ENCODE results near the gene SF1.

SF1 gene

GRCh38 chr11:64753019-64753379, 25.3 kb downstream of the SF1 start:
- H3K4me3 ChIP-seq (ENCODE audit: low read length) = no peak overlapping the region
- H3K36me3 ChIP-seq (ENCODE audit: control insufficient read depth, insufficient read depth, low read length) = no peaks in the 10 kb centered on the region
- H3K9me3 ChIP-seq (ENCODE audit: control insufficient read depth, low read length) = no peaks in the 10 kb centered on the region
- no peaks in the 10 kb centered on the region for H3K27me3 ChIP-seq (ENCODE audit: control insufficient read depth, insufficient read depth, low read length)
- no peaks in the 10 kb centered on the region for H3K4me1 ChIP-seq (ENCODE audit: control insufficient read depth, insufficient read depth, low read length)
- no peak overlapping the region for H3K9ac ChIP-seq (ENCODE audit: low read length)

GRCh38 chr11:64752175-64752970, 26.0 kb downstream of the SF1 start:
- Histone ChIP-seq H3K27me3 (ENCODE audit: control insufficient read depth, insufficient read depth, low read length) (no peaks in the 10 kb centered on the region), H3K4me3 (ENCODE audit: low read length) (no peak overlapping the region), H3K4me1 (ENCODE audit: control insufficient read depth, insufficient read depth, low read length) (no peaks in the 10 kb centered on the region), H3K9me3 (ENCODE audit: control insufficient read depth, low read length) (no peaks in the 10 kb centered on the region), H3K9ac (ENCODE audit: low read length) (no peak overlapping the region), H3K36me3 (ENCODE audit: control insufficient read depth, insufficient read depth, low read length) (no peaks in the 10 kb centered on the region)

GRCh38 chr11:64751580-64751979, 26.8 kb downstream of the SF1 start:
- H3K36me3 ChIP-seq (ENCODE audit: control insufficient read depth, insufficient read depth, low read length) = no peaks in the 10 kb centered on the region

GRCh38 chr11:64751136-64751535, 27.2 kb downstream of the SF1 start:
- Histone ChIP-seq H3K9me3 (ENCODE audit: control insufficient read depth, low read length) (no peaks in the 10 kb centered on the region), H3K27me3 (ENCODE audit: control insufficient read depth, insufficient read depth, low read length) (peaks cover 4% of the 10 kb centered on the region), H3K36me3 (ENCODE audit: control insufficient read depth, insufficient read depth, low read length) (no peaks in the 10 kb centered on the region), H3K9ac (ENCODE audit: low read length) (no peak overlapping the region), H3K4me3 (ENCODE audit: low read length) (no peak overlapping the region), H3K4me1 (ENCODE audit: control insufficient read depth, insufficient read depth, low read length) (no peaks in the 10 kb centered on the region)

More at GRCh38 chr11:64751580-64751979, 26.8 kb downstream of the SF1 start:
- no peak overlapping the region for H3K4me3 ChIP-seq (ENCODE audit: low read length)
- H3K27me3 ChIP-seq (ENCODE audit: control insufficient read depth, insufficient read depth, low read length) = no peaks in the 10 kb centered on the region
- H3K4me1 ChIP-seq (ENCODE audit: control insufficient read depth, insufficient read depth, low read length) = no peaks in the 10 kb centered on the region
- no peak overlapping the region for H3K9ac ChIP-seq (ENCODE audit: low read length)
- H3K9me3 ChIP-seq (ENCODE audit: control insufficient read depth, low read length) = no peaks in the 10 kb centered on the region

GRCh38 chr11:64750361-64751054, 27.8 kb downstream of the SF1 start:
- Histone ChIP-seq H3K4me1 (ENCODE audit: control insufficient read depth, insufficient read depth, low read length) (peaks cover 5% of the 10 kb centered on the region), H3K4me3 (ENCODE audit: low read length) (no peak overlapping the region), H3K36me3 (ENCODE audit: control insufficient read depth, insufficient read depth, low read length) (no peaks in the 10 kb centered on the region), H3K9me3 (ENCODE audit: control insufficient read depth, low read length) (no peaks in the 10 kb centered on the region), H3K9ac (ENCODE audit: low read length) (no peak overlapping the region), H3K27me3 (ENCODE audit: control insufficient read depth, insufficient read depth, low read length) (peaks cover 10% of the 10 kb centered on the region)

- Histone ChIP-seq H3K4me3 (ENCODE audit: low read length) (no peak overlapping the region), H3K9ac (ENCODE audit: low read length) (no peak overlapping the region), H3K9me3 (ENCODE audit: control insufficient read depth, low read length) (no peaks in the 10 kb centered on the region), H3K36me3 (ENCODE audit: control insufficient read depth, insufficient read depth, low read length) (no peaks in the 10 kb centered on the region), H3K27me3 (ENCODE audit: control insufficient read depth, insufficient read depth, low read length) (peaks cover 31% of the 10 kb centered on the region), H3K4me1 (ENCODE audit: control insufficient read depth, insufficient read depth, low read length) (peaks cover 19% of the 10 kb centered on the region)
Measured at GRCh38 chr11:64747961-64748665, 30.2 kb downstream of the SF1 start.

GRCh38 chr11:64746486-64746885, 31.9 kb downstream of the SF1 start:
- Histone ChIP-seq H3K4me3 (ENCODE audit: low read length) (no peak overlapping the region), H3K9ac (ENCODE audit: low read length) (no peak overlapping the region), H3K4me1 (ENCODE audit: control insufficient read depth, insufficient read depth, low read length) (peaks cover 33% of the 10 kb centered on the region), H3K9me3 (ENCODE audit: control insufficient read depth, low read length) (no peaks in the 10 kb centered on the region), H3K36me3 (ENCODE audit: control insufficient read depth, insufficient read depth, low read length) (no peaks in the 10 kb centered on the region), H3K27me3 (ENCODE audit: control insufficient read depth, insufficient read depth, low read length) (peaks cover 47% of the 10 kb centered on the region)

GRCh38 chr11:64745521-64746328, 32.6 kb downstream of the SF1 start:
- Histone ChIP-seq H3K4me3 (ENCODE audit: low read length) (no peak overlapping the region), H3K9me3 (ENCODE audit: control insufficient read depth, low read length) (no peaks in the 10 kb centered on the region), H3K9ac (ENCODE audit: low read length) (peak overlapping the region; percentile 50), H3K36me3 (ENCODE audit: control insufficient read depth, insufficient read depth, low read length) (no peaks in the 10 kb centered on the region), H3K27me3 (ENCODE audit: control insufficient read depth, insufficient read depth, low read length) (peaks cover 54% of the 10 kb centered on the region), H3K4me1 (ENCODE audit: control insufficient read depth, insufficient read depth, low read length) (peaks cover 33% of the 10 kb centered on the region)

GRCh38 chr11:64745189-64745520, 33.2 kb downstream of the SF1 start:
- peaks cover 59% of the 10 kb centered on the region for H3K27me3 ChIP-seq (ENCODE audit: control insufficient read depth, insufficient read depth, low read length)
- H3K9me3 ChIP-seq (ENCODE audit: control insufficient read depth, low read length) = no peaks in the 10 kb centered on the region
- no peak overlapping the region for H3K4me3 ChIP-seq (ENCODE audit: low read length)
- peak overlapping the region; percentile 50 for H3K9ac ChIP-seq (ENCODE audit: low read length)
- H3K36me3 ChIP-seq (ENCODE audit: control insufficient read depth, insufficient read depth, low read length) = no peaks in the 10 kb centered on the region
- H3K4me1 ChIP-seq (ENCODE audit: control insufficient read depth, insufficient read depth, low read length) = peaks cover 33% of the 10 kb centered on the region

GRCh38 chr11:64744544-64745188, 33.7 kb downstream of the SF1 start:
- Histone ChIP-seq H3K9ac (ENCODE audit: low read length) (peak overlapping the region; percentile 50), H3K9me3 (ENCODE audit: control insufficient read depth, low read length) (no peaks in the 10 kb centered on the region), H3K36me3 (ENCODE audit: control insufficient read depth, insufficient read depth, low read length) (no peaks in the 10 kb centered on the region), H3K27me3 (ENCODE audit: control insufficient read depth, insufficient read depth, low read length) (peaks cover 59% of the 10 kb centered on the region), H3K4me1 (ENCODE audit: control insufficient read depth, insufficient read depth, low read length) (peaks cover 33% of the 10 kb centered on the region), H3K4me3 (ENCODE audit: low read length) (no peak overlapping the region)

Measured in mucosa of stomach (tissue), 1 donor.